NCI-H524 (cell line): ENCODE data around the gene USP3.

ENCODE experiments used
- DNase-seq, 2 experiments: peaks; one replicate each; lab custom pipeline; 2025; lab: John Stamatoyannopoulos, UW

USP3 gene

DNA sequence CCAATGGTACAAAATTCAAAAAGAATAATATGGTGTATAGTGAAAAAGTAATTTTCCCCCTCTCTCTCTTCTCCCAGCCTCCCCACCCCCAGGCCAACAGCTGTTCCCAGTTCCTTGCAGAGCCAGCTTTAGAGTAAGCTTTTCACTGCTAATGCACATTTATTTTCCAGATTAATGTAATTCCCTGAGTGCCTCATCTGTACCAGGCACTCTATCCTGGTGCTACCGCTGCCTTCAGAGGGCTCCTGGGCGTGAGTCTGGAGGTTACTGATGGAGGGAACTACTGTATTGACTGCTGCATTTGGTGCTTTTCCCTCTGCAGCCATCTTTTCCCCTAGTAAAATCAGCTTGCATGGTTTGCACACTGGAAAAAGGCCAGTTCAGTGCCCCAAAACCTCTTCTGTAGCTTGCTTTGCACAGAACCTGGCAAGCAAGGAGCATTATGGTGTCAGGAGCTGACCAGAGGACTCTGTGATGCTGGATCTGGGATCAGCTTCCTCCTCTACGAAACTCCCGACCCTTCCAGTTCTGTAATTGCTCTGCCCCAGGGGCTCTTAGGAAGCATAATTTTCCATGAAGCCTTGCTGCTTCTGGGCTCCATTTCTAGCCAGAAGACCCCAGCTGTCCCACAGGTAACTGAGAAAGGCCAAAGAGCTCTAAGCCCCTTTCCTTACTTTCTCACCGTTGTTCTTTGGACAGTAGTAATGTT lies 8.5 kb upstream of the USP3 start:
- DNase-seq = peak; percentile 82 to 94

DNA sequence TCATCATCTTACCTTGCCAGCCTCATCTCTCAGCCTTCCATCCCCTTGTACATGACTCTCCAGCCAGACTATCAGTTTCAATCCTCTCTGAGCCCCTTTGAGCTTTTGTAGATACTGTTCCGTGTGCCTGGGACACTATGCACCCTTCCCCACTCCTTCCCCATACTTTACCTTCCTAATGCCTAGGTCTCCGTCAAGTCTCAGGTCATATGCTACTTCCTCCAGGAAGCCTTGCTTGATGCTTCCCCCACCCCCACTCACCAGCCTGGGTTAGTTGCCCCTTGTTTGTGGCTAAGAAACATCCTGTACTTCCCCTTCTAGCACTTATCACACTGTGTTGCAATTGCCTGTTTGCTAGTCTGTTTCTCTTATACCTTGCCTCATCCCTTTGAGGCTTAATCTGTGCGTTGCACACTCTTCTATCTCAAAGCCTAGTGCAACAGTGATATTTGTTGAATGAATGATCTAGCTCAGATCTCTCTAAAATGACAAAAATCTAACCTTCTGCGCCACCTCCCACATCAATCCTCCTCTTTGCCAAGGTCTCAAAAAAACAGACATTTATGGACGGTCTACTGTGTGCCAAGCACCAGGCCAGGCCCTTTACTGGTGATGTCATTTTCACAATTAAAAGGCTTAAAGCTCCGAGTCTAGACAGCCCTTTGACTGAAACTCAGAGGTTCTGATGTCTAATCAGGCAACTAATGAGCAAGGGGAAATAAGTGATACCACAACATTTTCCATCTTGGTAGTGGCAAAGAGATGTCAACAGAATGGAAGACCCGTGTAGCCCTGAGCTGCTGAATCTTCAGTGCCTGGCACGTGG lies 6.5 kb upstream of the USP3 start:
- no peak for DNase-seq

DNA sequence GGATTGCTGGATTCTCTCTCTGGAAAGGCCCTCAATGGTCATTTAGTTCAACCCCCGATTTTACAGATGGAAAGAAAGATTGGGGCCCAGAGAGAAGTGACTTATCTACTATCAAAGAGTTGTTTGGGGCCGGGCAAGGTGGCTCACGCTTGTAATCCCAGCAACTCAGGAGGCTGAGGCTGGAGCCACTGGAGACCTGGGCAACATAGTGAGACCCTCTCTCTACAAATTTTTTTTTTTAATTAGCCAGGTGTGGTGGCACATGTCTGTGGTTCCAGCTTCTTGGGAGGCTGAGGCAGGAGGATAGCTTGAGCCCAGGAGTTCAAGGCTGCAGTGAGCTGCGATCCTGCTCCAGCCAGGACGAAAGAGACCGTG lies 5.2 kb upstream of the USP3 start:
- DNase-seq = no peak

DNA sequence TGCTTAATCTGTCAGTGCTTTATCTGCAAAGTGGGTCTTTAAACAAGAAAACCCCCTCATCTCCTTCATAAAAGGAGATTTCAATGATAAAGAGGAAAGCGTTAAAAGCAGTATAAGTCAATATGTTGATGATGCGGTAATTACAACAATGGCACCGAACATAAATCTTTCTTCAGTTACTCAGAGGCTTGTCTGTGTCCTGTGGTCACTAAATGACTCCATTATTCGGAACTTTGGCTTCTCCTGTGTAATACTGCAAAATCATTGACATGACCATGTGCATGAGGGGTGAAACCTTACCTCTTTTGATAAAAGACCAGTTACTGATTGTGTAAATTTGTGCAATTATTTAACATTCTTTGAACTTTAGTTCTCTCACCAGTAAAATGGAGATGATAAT lies 4.8 kb upstream of the USP3 start:
- no peak for DNase-seq

DNA sequence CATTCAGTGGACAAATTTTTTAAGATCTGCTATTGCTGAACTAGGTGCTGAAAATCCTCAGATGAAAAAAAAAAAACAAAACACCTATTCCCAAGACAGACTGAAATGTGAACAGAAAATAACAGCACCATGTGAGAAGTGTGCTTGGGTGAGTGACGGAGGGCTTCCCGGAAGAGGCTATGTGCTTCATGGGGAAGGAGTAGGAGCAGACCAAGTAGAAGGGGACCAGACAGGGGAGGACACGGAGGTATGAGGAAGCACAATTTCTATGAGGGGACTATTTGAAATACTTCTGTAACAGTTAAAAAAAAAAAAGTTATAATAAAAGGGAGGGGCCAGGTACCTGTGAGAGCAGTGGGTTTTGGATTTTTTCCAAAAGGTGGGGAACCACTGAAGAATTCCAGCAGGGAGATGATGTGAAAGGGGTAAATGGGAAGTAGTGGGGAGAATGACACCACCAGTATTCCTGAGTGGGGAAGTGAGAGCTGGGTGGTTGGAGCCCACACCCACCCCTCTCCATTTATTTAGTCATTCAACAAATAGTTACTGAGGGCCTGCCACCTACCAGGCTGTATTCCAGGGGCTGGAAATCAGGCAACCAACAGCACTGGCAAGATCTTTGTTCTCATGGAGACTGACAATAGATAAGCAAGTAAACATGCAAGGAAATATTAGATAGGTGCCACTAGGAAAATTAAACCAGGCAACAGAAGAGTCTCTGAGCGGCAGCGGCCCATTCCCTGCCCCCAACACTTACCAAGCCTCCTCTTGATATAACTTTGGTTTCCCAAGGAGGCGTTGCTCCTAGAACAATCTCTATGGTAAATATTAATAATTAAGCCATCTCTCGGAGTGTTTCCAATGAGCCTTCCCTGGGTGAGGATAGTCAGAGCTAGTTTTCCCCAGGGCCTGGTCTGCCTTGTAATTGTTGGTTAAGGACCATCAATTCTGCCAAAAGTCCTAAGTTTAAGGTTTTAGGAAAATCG lies 3.8 kb upstream of the USP3 start:
- DNase-seq = no peak

DNA sequence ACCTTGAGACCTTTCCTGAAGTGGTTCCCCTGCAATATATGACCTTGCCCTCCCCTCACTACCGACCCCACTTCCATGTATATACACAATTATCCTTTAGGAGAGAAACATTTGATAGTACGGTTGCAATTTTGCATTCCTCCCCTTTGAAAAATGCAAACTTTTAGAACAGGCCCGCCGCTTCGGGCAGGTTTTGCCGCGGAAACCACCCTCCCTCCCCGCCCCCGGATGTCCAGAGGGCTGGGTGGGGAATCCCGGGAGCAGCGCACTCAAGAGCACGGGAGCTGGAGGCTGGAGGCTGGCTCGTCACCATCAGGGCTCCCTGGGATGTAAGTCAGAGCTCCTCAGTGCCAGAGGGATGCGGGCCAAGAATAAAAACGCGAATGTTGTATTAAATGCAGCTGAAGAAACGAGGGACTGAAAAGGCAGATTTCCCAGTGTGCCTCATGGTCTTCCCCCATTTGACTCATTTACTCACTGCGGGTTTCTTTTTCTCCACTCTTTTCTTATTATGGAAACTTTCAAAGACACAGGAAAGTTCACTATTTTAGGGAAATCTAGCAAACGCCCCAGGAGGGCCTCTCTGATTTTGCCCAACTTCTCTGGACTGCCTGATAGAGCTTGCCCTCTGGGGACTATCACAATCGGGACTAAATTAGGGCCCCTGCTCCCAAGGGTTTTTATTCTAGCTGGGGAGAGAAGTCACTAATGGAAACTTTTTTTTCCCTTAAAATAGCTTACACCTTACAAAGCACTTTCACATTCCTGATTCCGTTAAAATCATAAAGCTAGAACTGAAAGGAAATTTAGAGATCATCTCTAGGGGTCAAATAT lies 2.9 kb upstream of the USP3 start:
- no peak for DNase-seq

DNA sequence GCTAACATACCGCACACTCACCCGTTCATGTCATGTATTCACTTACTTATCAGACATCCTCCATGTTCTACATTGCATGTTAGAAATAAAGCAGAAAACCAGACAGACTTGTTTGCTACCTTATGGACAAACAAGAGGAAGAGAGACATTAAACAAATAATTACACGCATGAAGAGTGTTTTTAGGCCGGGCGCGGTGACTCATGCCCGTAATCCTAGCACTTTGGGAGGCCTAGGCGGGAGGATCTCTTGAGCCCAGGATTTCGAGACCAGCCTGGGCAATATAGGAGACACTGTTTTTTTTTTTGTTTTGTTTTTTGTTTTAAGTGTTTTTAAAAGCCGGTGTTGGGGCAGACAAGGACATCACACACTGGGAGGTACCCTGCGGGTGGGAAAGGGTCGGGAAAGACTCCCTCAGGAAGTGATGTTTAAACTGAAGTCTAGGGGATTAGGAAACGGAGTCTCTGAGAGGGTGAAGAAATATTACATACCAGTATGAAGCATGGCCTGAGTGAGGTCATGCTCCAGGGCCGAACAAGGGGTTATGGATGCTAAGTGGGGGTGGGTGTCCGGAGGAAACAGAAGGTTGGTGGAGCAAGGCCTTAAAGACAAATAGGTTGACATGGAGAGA lies 2.1 kb upstream of the USP3 start:
- no peak for DNase-seq

DNA sequence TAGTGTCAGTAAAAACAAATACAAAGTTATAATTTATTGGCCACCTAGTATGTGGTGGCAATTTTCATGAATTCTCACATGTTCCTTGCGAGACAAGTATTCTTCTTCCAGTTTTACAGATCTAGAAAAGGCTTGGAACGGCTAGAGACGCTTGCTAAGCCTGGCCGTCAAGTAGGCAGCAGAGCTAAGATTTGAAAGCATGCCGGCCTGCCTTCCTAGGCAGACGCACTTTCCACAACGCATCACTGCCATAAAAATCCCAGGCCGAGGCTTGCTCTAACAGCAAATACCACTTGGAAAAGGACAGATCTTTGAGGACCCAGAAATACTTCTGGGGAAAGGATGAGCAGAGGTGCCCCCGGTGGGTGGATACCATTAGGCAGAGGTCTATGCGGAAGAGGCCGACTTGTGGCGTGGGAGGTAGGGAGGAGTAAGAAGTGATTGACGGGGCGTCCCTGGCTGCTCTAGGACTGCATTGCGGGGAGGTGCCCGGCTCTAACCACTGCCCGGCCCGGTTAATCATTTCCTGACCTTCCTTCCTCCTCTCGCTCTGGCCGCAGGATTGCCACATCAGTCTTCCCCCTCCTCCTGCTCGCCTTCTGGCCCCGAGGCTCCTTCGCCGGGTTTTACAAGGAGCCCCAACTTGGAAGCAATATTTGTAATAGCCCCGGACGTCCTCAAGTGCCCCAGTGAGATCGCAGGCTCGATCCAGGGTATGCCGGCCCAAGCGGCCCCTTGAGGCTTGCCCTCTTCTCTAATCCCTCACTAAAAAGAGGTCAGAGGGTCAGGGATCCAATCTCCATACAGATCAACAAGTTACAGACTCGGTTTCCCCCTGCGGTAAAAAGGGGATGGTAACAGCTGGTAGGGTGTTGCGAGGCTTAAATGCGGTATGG lies 1.3 kb upstream of the USP3 start:
- no peak for DNase-seq

DNA sequence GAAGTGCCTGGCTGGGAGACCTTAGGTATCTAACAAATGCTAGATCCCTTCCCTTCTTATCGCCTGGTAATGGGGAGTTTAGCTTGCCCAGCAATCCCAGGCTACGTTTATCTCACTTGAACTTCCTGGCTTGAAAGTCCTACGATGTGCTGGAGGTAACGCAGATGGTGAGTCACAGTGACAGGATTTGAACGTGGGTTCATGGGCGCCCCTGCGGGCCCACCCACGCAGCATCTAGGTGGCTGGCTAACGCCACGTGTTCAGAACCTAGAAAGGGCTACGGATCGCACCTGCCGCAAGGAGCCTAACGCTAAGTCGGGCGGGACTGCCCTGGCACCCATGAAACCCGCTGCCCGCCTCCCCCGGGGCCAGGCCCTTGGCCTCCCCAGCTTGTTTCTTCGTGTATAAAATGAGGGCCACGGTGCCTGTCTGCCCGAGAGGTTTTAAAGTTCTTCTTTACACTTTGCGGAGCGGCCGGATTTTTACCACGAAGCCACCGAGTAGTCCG lies 600 bp upstream of the USP3 start:
- peak; percentile 41 to 56 for DNase-seq

DNA sequence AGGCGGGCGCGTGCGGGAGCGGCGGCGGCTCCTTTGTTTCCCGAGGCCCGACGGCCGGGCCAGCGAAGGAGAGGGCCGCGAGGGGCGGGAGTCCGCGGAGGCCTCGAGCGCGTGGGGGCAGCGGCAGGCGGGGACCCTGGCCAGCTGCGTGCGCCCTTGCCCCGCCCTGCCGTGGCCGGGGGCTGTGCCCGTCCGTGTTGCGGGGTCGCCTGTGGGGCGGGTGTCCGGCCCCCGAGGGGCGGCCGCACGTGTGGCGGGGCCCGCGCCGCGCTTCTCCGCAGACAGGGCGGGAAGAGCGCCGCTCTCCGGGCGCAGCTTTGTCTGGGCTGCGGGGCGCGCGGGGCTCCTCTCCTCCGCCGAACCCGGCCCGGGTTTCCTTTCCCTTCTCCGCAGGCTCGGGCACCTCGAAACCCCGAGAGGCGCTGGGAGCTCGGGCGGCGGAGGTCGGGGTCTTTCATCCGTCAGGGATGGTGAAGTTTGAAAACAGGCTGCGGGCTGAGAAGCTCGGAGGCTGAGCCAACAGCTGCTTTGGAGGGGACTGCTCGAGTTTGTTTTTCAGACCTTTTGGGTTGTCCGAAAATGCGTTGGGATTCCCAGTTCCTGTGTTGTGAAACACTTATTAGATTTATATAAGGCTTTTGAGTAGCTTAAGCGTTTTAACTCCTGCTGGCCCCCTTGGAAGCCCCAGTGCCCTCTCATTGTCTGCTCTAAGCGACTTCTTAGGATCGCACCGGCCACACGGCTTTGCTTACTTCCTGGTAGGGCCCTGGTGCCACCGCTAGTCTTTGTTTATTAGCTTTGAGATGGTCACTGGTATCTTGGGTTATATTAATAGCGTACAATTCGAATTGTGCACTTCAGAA lies 817 bp downstream of the USP3 start:
- DNase-seq = peak; percentile 45 to 60

DNA sequence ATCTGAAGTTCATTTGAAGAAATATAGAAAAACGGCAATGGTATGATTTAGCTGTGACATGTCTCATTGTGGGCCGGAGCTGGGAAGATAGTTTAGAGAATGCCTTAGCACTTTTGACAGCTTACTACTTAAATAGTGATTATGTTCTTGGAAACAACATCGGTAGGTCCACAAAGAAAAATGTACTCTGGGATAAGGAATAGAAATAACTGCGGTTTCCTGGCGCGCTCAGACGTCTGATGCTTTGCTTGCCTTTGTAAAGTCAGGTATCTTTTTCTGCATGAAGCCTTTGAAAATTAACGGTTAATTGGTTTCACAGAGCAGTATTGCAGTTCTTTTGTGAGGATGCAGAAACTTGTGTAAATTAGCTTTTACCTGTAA lies 1.4 kb downstream of the USP3 start:
- no peak for DNase-seq

DNA sequence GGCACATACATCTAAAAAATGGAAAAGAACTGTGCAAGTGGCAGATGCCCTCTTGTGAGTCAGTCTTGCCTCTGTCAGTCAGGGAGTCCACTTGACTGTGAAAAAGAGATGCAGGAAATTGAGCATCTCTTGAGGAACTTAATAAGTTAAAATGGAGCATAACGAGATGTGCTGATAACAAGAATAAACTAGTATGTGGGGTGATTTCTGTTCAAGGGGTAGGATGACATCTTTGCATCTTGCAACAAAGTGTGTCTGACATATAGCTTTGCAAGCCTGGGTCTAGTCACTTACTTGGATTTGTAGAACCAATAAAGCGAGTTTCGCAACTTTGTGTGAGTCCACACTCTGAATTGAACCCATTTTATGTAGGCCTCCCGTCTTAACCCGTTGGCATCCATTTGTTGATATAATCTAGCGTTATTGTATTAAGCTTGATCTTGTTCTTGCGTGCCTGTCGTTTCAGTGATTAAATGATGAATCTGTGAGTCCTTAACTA lies 2.2 kb downstream of the USP3 start:
- DNase-seq = peak; percentile 41 to 57

DNA sequence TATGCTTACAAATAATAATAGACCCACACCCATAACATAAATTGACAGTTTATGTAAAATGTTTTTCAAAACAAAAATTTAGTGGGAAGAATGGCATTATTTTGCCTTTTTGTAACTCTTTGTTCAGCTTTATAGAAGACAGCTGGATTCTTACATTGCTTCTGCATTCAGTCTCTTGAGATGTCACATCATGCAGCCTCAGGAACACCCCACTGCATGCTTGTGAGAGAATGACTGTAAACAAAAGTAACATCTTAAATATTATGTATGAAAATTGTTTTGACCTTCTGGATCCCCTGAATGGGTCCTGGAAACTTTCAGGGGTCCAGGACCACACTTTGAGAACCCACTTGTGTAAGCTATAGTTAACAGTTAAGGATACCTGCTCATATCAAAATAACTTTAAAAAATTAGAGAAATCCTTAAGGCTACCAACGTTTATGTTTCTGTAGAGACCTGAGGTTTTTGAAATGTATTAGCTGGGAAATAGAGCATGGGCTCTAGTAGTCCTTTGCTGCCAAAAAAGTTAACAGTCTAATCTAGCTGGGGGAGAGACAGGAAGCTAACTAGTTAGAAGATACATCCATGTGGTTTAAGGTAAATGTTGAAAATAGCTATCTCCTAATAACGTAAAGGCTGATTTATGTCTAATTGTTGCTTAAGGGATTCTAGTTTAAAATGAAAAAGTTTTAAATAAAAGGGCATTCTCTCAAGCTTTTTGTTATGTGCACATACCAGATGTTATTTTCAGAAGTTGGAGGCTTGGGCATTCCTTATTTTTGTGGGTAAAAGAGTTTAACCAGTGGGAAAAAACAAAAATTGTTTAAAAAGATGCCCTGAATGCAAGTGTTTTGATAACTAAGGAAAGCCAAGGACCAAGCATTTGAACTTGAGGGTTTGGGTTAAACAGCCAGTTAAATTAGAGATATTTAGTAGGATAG lies 3.8 kb downstream of the USP3 start:
- no peak for DNase-seq

DNA sequence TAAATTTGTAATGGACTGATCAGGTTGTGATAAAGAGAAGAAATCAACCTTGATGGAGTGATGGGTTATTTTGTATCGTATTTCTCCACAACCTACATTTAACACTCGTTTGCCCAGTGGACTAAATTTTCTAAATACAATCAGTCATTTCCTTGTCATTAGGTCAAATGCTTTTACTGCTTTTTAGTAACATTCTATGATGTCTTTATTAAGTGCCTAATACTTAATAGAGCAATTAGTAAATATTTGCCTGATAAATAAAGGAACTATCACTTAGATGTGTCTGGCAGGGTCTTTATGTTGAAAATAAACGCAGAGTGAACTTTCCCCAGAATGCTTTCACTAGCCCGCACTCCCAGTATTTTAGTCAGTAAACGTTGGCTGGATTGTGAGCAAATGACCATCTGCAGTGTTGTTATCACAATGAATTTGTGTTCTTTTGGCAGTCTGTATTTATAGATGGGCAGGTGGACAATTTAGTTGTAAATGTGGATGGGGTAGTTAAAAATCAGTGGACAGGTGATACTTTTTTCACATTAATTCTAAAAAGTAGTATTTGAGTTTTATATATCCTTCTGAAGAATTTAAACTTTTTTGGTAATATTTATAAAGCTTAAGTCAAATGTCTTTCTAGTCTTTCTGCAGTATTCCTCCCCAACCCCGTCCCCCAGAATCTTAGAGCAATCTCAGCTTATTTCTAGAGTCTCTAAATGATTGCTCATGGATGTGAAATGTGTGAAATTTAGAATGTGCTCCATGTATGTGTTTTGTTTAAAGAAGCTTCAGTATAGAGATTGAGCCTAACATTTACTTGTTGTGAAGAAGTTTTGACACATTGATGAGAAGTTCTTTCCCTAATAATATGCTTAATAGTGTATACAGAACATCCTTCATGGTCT lies 4.9 kb downstream of the USP3 start:
- no peak for DNase-seq

DNA sequence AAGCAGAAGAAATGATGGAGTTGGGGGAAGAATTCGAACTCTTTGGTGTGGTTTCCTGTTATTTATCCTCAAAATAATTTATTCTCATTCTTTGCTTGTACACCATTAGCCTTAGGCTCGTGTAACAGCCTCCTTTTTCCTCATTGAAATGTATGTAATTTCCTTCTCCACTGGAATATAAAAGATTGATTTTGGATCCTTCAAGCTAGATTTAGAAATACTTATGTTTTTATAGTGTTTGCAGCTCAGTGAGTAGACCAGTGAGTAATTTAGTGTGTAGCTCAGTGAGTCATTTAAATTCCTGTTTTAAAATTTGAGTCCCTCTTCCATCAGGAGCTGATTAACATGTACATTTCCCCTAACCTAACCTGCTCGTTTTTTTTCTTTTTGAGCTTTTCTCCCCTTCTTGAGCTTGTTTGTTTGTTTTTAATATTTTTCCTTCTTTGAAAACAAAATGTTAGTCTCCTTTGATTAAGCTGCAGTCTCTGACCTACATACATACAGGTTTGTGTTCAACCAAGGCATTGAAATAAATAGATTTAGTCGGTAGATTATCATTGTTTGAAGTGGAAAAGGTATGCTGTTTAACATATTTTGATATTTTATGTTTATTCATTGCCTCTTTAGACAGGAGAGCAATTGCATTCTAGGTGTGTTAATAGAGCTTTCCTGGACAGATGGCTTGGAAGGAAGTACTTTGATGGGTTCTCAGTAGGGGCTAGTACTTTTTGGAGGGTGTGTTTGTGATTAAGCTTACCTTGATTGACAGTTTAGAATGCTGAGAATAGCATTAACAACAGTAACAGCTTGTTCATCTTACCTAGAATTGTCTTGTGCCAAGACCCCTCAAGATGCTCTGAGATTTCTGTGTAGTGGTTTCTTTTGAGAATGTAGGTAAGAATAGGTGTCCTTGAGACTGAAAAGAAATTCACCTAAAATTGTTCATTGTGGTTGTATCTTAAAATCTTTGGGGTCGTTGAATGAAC lies 5.9 kb downstream of the USP3 start:
- DNase-seq = peak; percentile 62 to 90
